ENCODE data around the gene SLC17A5. TPM values are rescaled to one million over a fixed set of nuclear protein-coding genes. Genes with fewer than 3 reads are reported as not detected.

Gene SLC17A5
- total and polyA plus RNA-seq, 9 of the 15 experiments (the other 6 are each of a cell fraction or from before 2014, with no cell fraction given): 1.3 to 7.2 (median 3.4) TPM

DNA sequence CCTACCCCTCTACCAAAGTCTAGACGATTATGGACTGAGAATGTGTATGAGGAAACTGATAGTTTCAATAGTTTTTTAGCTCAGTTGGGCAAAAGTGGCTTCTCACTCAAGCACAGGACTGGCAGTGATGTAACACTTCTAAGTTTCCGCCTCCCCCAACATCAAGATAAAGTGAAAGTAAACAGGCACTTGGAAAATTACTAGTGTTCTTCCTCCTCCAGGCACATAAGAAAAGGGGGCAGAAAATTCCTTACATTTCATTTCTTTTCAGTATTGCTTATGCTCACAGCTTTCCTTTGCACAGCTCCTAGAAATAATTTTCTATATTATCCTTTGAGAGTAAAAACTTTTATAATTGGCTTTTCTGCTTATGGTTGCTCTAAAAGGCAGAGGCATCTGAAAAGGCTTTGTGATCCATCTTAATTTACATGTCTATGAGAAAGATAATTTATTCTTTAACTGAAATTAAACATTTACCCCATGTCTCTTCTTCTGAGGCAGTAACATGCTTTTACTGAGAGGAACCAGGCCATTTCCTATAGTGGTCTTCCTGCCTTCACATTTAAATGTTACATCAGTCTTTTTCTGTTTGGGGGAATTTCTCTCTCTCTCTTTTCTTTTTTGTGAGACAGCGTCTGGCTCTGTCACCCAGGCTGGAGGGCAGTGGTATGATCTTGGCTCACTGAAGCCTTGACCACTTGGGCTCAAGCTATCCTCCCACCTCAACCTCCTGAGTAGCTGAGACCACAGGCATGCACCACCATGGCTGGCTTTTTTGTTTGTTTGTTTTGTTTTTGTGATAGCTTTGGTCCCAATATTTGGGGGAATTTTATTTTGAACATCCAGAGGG lies 68.0 kb downstream of the SLC17A5 start (continued):
- TF ChIP-seq TAF9B (IDR thresholded peaks at IDR 0.05; ENCODE audit: partially characterized antibody): peak; percentile 32
- no peak for TF ChIP-seq POLR2AphosphoS2 (IDR thresholded peaks at IDR 0.05; ENCODE audit: low read length)
- TF ChIP-seq ZNF707 (CRISPR knock-in tag; conservative IDR thresholded peaks at IDR 0.05): no peak
- TF ChIP-seq, protein P1, sequence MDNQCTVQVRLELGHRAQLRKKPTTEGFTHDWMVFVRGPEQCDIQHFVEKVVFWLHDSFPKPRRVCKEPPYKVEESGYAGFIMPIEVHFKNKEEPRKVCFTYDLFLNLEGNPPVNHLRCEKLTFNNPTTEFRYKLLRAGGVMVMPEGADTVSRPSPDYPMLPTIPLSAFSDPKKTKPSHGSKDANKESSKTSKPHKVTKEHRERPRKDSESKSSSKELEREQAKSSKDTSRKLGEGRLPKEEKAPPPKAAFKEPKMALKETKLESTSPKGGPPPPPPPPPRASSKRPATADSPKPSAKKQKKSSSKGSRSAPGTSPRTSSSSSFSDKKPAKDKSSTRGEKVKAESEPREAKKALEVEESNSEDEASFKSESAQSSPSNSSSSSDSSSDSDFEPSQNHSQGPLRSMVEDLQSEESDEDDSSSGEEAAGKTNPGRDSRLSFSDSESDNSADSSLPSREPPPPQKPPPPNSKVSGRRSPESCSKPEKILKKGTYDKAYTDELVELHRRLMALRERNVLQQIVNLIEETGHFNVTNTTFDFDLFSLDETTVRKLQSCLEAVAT (IDR thresholded peaks at IDR 0.05): peak in 1 of 2 experiments; percentile 58; a peak in 1 of 4 replicates
- TF ChIP-seq SIX5 (IDR thresholded peaks at IDR 0.05; ENCODE audit: borderline replicate concordance in 1 of 2, insufficient read depth in 1 of 2, low read depth in 1 of 2, low read length in 2 of 2): no peak
- no peak for TF ChIP-seq RBM15 (IDR thresholded peaks at IDR 0.05; ENCODE audit: insufficient read depth, low read length)
- no peak for TF ChIP-seq STAT5A (IDR thresholded peaks at IDR 0.05; ENCODE audit: borderline replicate concordance, low read length)
- no peak for TF ChIP-seq SAP30 (IDR thresholded peaks at IDR 0.05; ENCODE audit: borderline replicate concordance, insufficient read depth, low read depth, low read length, poor library complexity, severe bottlenecking)
- TF ChIP-seq LEF1 (IDR thresholded peaks at IDR 0.05): peak; percentile 95
- TF ChIP-seq RBM34 (IDR thresholded peaks at IDR 0.05; ENCODE audit: borderline replicate concordance, insufficient read depth, low read length): no peak
- TF ChIP-seq TBP (optimal IDR thresholded peaks at IDR 0.05; ENCODE audit: low read depth, low read length): peak; percentile 43
- no peak for TF ChIP-seq MEF2D (tag; conservative IDR thresholded peaks at IDR 0.05; ENCODE audit: low read depth)
- TF ChIP-seq, protein P2, sequence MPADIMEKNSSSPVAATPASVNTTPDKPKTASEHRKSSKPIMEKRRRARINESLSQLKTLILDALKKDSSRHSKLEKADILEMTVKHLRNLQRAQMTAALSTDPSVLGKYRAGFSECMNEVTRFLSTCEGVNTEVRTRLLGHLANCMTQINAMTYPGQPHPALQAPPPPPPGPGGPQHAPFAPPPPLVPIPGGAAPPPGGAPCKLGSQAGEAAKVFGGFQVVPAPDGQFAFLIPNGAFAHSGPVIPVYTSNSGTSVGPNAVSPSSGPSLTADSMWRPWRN (IDR thresholded peaks at IDR 0.05; ENCODE audit: low read depth): peak; percentile 42; the same call in 1 of the 2 replicates
- no peak for TF ChIP-seq ZFP30 (CRISPR knock-in tag; IDR thresholded peaks at IDR 0.05; ENCODE audit: borderline replicate concordance)
- TF ChIP-seq, protein P3, sequence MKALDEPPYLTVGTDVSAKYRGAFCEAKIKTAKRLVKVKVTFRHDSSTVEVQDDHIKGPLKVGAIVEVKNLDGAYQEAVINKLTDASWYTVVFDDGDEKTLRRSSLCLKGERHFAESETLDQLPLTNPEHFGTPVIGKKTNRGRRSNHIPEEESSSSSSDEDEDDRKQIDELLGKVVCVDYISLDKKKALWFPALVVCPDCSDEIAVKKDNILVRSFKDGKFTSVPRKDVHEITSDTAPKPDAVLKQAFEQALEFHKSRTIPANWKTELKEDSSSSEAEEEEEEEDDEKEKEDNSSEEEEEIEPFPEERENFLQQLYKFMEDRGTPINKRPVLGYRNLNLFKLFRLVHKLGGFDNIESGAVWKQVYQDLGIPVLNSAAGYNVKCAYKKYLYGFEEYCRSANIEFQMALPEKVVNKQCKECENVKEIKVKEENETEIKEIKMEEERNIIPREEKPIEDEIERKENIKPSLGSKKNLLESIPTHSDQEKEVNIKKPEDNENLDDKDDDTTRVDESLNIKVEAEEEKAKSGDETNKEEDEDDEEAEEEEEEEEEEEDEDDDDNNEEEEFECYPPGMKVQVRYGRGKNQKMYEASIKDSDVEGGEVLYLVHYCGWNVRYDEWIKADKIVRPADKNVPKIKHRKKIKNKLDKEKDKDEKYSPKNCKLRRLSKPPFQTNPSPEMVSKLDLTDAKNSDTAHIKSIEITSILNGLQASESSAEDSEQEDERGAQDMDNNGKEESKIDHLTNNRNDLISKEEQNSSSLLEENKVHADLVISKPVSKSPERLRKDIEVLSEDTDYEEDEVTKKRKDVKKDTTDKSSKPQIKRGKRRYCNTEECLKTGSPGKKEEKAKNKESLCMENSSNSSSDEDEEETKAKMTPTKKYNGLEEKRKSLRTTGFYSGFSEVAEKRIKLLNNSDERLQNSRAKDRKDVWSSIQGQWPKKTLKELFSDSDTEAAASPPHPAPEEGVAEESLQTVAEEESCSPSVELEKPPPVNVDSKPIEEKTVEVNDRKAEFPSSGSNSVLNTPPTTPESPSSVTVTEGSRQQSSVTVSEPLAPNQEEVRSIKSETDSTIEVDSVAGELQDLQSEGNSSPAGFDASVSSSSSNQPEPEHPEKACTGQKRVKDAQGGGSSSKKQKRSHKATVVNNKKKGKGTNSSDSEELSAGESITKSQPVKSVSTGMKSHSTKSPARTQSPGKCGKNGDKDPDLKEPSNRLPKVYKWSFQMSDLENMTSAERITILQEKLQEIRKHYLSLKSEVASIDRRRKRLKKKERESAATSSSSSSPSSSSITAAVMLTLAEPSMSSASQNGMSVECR (CRISPR knock-in tag; IDR thresholded peaks at IDR 0.05): no peak
- TF ChIP-seq ILF3 (IDR thresholded peaks at IDR 0.05; ENCODE audit: borderline replicate concordance): no peak
- TF ChIP-seq CXXC5 (CRISPR knock-in tag; IDR thresholded peaks at IDR 0.05): peak; percentile 43; the same call in 1 of the 2 replicates
- TF ChIP-seq ZBTB7A (IDR thresholded peaks at IDR 0.05; ENCODE audit: borderline replicate concordance, control insufficient read depth, low read depth, low read length): no peak
- no peak for TF ChIP-seq HOXB6 (CRISPR knock-in tag; IDR thresholded peaks at IDR 0.05; ENCODE audit: borderline replicate concordance)
- TF ChIP-seq ZNF212 (CRISPR knock-in tag; IDR thresholded peaks at IDR 0.05): no peak

Data from K562 (cell line).